SK-N-SH (cell line): ENCODE data around the gene TCF3. TPM values are rescaled to one million over a fixed set of nuclear protein-coding genes. Genes with fewer than 3 reads are reported as not detected.

Source experiments
- CTCF ChIA-PET: fragments of 300-600, 350-600 bp; formaldehyde crosslinking; extraction: SDS; loops from one replicate; lab custom pipeline; 2021; lab: Yijun Ruan, JAX
- POLR2A ChIA-PET: fragments of 350-600 bp; sonication (Branson Sonifier 250); formaldehyde crosslinking; extraction: SDS; loops from one replicate; lab custom pipeline; 2020; ENCODE audit warnings: antibody characterized with exemption, inconsistent platforms; lab: Yijun Ruan, JAX
- DNase-seq: peaks from one replicate; pipeline ENCODE4 v3.0.0; 2012
- H2AFZ ChIP-seq: fragments of 200-600 bp; sonication (generic); 2 replicates; pipeline ENCODE4 v1.8.1; 2016; ENCODE audit warnings: antibody characterized with exemption, mild to moderate bottlenecking, low read depth
- H3F3A ChIP-seq: fragments of 200-600 bp; sonication (generic); replicated peaks from 2 replicates; pipeline ENCODE3; 2016; ENCODE audit warnings: antibody characterized with exemption, mild to moderate bottlenecking; ENCODE audit not compliant: insufficient read depth
- H3K27ac ChIP-seq, 2 experiments: fragments of 200-500 bp in 1 of 2; fragments of 200-600 bp in 1 of 2; sonication (Bioruptor generic) in 1 of 2; sonication (generic), shearing (Covaris generic) in 1 of 2; 2 replicates each; pipeline versions ENCODE4 v1.5.1 to v1.6.1; 2014 to 2016; ENCODE audit warnings: low read depth in 2 of 2, inconsistent platforms in 1 of 2, low read length in 1 of 2, mild to moderate bottlenecking in 1 of 2, mixed read lengths in 1 of 2
- H3K27me3 ChIP-seq: fragments of 200-600 bp; sonication (generic), shearing (Covaris generic); 2 replicates; pipeline ENCODE4 v1.6.1; 2016; ENCODE audit warnings: mixed run types; ENCODE audit not compliant: insufficient read depth
- H3K36me3 ChIP-seq, 2 experiments: fragments of 200-500 bp in 1 of 2; fragments of 200-600 bp in 1 of 2; sonication (Bioruptor generic) in 1 of 2; sonication (generic) in 1 of 2; replicated peaks in 1 of 2; 2 replicates each; pipeline versions ENCODE3 to v1.5.1; 2014 to 2016; ENCODE audit warnings: low read length in 1 of 2, mild to moderate bottlenecking in 1 of 2; ENCODE audit not compliant: insufficient read depth in 2 of 2, control insufficient read depth in 1 of 2
- H3K4me1 ChIP-seq, 2 experiments: fragments of 200-500 bp in 1 of 2; fragments of 200-600 bp in 1 of 2; sonication (Bioruptor generic) in 1 of 2; sonication (generic), shearing (Covaris generic) in 1 of 2; 2 replicates each; pipeline versions ENCODE4 v1.5.1 to v1.6.1; 2014 to 2016; ENCODE audit warnings: low read depth in 1 of 2, low read length in 1 of 2, mixed run types in 1 of 2; ENCODE audit not compliant: insufficient read depth in 2 of 2, control insufficient read depth in 1 of 2
- H3K4me2 ChIP-seq: fragments of 200-600 bp; sonication (generic), shearing (Covaris generic); 2 replicates; pipeline ENCODE4 v1.6.1; 2017; ENCODE audit warnings: mixed run types
- H3K4me3 ChIP-seq, 2 experiments: fragments of 200-500 bp in 1 of 2; fragments of 200-600 bp in 1 of 2; sonication (Bioruptor generic) in 1 of 2; sonication (generic), shearing (Covaris generic) in 1 of 2; 2 replicates each; pipeline versions ENCODE4 v1.5.1 to v1.8.1; 2014 to 2016; ENCODE audit warnings: low read depth in 2 of 2, inconsistent platforms in 1 of 2, low read length in 1 of 2, mild to moderate bottlenecking in 1 of 2, mixed read lengths in 1 of 2, moderate library complexity in 1 of 2
- H3K79me2 ChIP-seq: fragments of 200-600 bp; sonication (generic); 2 replicates; pipeline ENCODE4 v1.8.1; 2017; ENCODE audit warnings: mild to moderate bottlenecking; ENCODE audit not compliant: insufficient read depth
- H3K9ac ChIP-seq: fragments of 200-600 bp; sonication (generic); 2 replicates; pipeline ENCODE4 v1.6.1; 2017; ENCODE audit warnings: mixed run types
- H3K9me2 ChIP-seq: fragments of 200-600 bp; sonication (generic); 2 replicates; pipeline ENCODE4 v1.6.1; 2017; ENCODE audit warnings: mixed run types
- H3K9me3 ChIP-seq: fragments of 200-600 bp; sonication (generic); 2 replicates; pipeline ENCODE4 v1.6.1; 2017; ENCODE audit warnings: mixed run types, mild to moderate bottlenecking, moderate library complexity
- H4K20me1 ChIP-seq: fragments of 200-600 bp; sonication (generic); 2 replicates; pipeline ENCODE4 v1.6.1; 2017; ENCODE audit warnings: mild to moderate bottlenecking, mixed run types; ENCODE audit not compliant: insufficient read depth
- CHD2 ChIP-seq: fragments of 150-350 bp; IDR thresholded peaks from 2 replicates; pipeline ENCODE4 v1.6.1; 2018; ENCODE audit warnings: low read length; ENCODE audit not compliant: partially characterized antibody
- EP300 ChIP-seq, 2 experiments: IDR thresholded peaks; 2 replicates each; pipeline versions ENCODE4 v1.4.0 to v1.6.1; 2012; ENCODE audit warnings: borderline replicate concordance in 1 of 2, low read depth in 1 of 2, low read length in 1 of 2
- EZH2phosphoT487 ChIP-seq: fragments of 200-600 bp; sonication (generic); IDR thresholded peaks from 2 replicates; pipeline ENCODE4 v1.6.1; 2017; ENCODE audit warnings: low read depth, mixed run types, mild to moderate bottlenecking, antibody characterized with exemption, moderate library complexity, borderline replicate concordance
- FOXJ3 ChIP-seq: sonication (generic); formaldehyde crosslinking; IDR thresholded peaks from 2 replicates; pipeline ENCODE4 v1.5.1; 2020; ENCODE audit warnings: mild to moderate bottlenecking, missing genetic modification reagents
- NFIC ChIP-seq: IDR thresholded peaks from 2 replicates; pipeline ENCODE4 v1.4.0; 2012; ENCODE audit warnings: borderline replicate concordance
- NRF1 ChIP-seq: IDR thresholded peaks from 2 replicates; pipeline ENCODE4 v1.6.1; 2012; ENCODE audit warnings: low read depth, mild to moderate bottlenecking, low read length
- SIN3A ChIP-seq: IDR thresholded peaks from 2 replicates; pipeline ENCODE4 v1.6.1; 2012; ENCODE audit warnings: low read depth, mild to moderate bottlenecking, low read length, moderate library complexity, borderline replicate concordance
- SMC3 ChIP-seq: IDR thresholded peaks from 2 replicates; pipeline ENCODE4 v1.6.1; 2012; ENCODE audit warnings: low read depth, low read length, improper control_type of control experiment
- TAF1 ChIP-seq: IDR thresholded peaks from 2 replicates; pipeline ENCODE4 v1.6.1; 2012; ENCODE audit warnings: low read depth, mild to moderate bottlenecking, low read length, moderate library complexity, borderline replicate concordance
- TCF12 ChIP-seq: IDR thresholded peaks from 2 replicates; pipeline ENCODE4 v1.4.0; 2012
- USF1 ChIP-seq: IDR thresholded peaks from 2 replicates; pipeline ENCODE4 v1.4.0; 2012; ENCODE audit warnings: low read depth, borderline replicate concordance
- YY1 ChIP-seq: IDR thresholded peaks from 2 replicates; pipeline ENCODE4 v1.4.0; 2012; ENCODE audit warnings: low read depth, mild to moderate bottlenecking
- WGBS: methylation state at CpG from one replicate; pipeline ENCODE4 v1.1.6; 2017; ENCODE audit warnings: low lambda C conversion rate; 5-methylcytosine and 5-hydroxymethylcytosine counted together
- polyA plus RNA-seq, 3 experiments: library from polyadenylated mRNA; depleted of rRNA; stranded (reverse); fragments of >200 nt; gene quantifications; 2 replicates each; pipeline ENCODE4 v1.2.3, GENCODE V29; 2012

The TCF3 gene
- polyA plus RNA-seq, 1 of the 3 experiments (the other 2 are of a cell fraction), result 104 TPM

- Histone ChIP-seq H3K9ac (no peak overlapping the region), H3K4me2 (no peak overlapping the region), H4K20me1 (no peaks in the 10 kb centered on the region), H3K9me3 (no peaks in the 10 kb centered on the region), H3K27me3 (no peaks in the 10 kb centered on the region), H3F3A (peaks cover 10% of the 10 kb centered on the region), H3K27ac (no peak overlapping the region), H2AFZ (no peak overlapping the region), H3K79me2 (no peaks in the 10 kb centered on the region), H3K4me1 (peaks cover under 1% of the 10 kb centered on the region in 2 experiments; a peak in 2 of 4 replicates), H3K36me3 (peaks cover 3 to 58% of the 10 kb centered on the region in 2 experiments), H3K4me3 (no peak overlapping the region), H3K9me2 (no peaks in the 10 kb centered on the region)
- DNase-seq, result no peak
- POLR2A ChIA-PET, result no interaction called here
- TF ChIP-seq EZH2phosphoT487 (no peak), NFIC (no peak), SIN3A (no peak), NRF1 (no peak), SMC3 (no peak), EP300 (IDR thresholded peaks at IDR 0.05; ENCODE audit: borderline replicate concordance in 1 of 2, low read depth in 1 of 2, low read length in 1 of 2) (no peak), TAF1 (no peak), CHD2 (no peak), FOXJ3 (CRISPR knock-in tag) (no peak), TCF12 (no peak), USF1 (no peak)
- CTCF ChIA-PET, result interaction anchor here (0.7 to 2.4 kb wide), 2 partner anchors 61 to 223 kb away, joined by 4 to 9 read pairs; no protein-coding TSS in a partner anchor
- WGBS, result 88% methylated on average over 6 of the region's 15 CpGs
Measured at GRCh38 chr19:1611353-1611752, 41.1 kb downstream of the TCF3 start.

DNA sequence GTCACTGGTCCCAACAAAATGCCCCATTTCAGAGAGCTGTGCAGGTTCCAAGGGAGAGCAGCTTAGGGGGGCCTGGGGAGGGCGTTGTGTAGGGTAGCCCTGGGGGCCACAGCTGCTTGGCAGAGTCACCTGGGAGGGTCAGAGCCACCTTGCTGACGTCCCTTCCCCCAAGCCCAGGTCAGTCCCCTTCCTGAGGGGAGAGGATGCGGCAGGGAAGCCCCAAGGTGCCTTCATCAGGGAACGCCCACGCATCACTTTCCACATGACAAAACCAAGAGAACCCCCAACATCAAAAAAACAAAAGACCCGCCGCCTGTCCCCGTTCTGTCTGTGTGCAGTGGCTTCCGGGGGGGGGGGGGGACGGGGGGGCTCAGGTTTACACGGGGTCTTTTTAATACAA, 41.8 kb downstream of the TCF3 start:
- no peaks in the 10 kb centered on the region for H4K20me1 ChIP-seq
- H3K4me1 ChIP-seq, result peaks cover 4 to 5% of the 10 kb centered on the region in 2 experiments; a peak in 2 of 4 replicates
- H3K4me2 ChIP-seq, result no peak overlapping the region
- POLR2A ChIA-PET, result no interaction called here
- no peak overlapping the region for H3K27ac ChIP-seq
- WGBS, result 82% methylated on average over 10 of the region's 11 CpGs
- H3K9ac ChIP-seq, result no peak overlapping the region
- no peaks in the 10 kb centered on the region for H3K27me3 ChIP-seq
- no peaks in the 10 kb centered on the region for H3K9me2 ChIP-seq
- CTCF ChIA-PET, result interaction anchor here (2.4 kb wide), 1 partner anchor 62 kb away, joined by 9 read pairs; no protein-coding TSS in a partner anchor
- no peaks in the 10 kb centered on the region for H3K9me3 ChIP-seq
- TF ChIP-seq NFIC (no peak), YY1 (no peak), USF1 (no peak)
- peaks cover 0 to 54% of the 10 kb centered on the region in 2 experiments for H3K36me3 ChIP-seq
- DNase-seq, result no peak
- H3K4me3 ChIP-seq, result no peak overlapping the region
- H3F3A ChIP-seq, result peaks cover 18% of the 10 kb centered on the region
- no peaks in the 10 kb centered on the region for H3K79me2 ChIP-seq
- H2AFZ ChIP-seq, result no peak overlapping the region
